Right hindlimb (tissue), 1 donor: ENCODE data around the gene NBL1.

Experiments
- DNase-seq: peaks from one replicate; pipeline ENCODE4 v3.0.0-alpha.2; 2018

NBL1 gene

DNA sequence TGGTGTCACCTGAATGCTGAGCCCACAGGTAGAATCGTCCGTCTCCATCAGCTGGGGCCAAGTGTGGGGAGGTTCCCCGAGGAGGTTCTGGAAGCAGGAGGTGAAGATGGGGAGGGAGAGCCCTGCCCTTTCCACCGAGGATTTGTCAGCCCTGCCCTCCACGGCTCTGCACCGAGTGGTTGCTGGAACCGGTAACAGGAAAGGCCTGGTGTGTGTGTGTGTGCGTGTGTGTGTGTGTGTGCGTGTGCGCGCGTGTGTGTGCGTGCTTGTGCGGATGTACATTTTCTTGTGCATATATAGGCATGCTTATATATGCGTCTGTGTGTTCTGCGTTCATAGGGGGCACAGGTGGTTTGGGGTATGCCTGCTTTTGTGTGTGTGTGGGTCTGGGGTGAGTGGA lies 3.5 kb downstream of the NBL1 start:
- no peak for DNase-seq

DNA sequence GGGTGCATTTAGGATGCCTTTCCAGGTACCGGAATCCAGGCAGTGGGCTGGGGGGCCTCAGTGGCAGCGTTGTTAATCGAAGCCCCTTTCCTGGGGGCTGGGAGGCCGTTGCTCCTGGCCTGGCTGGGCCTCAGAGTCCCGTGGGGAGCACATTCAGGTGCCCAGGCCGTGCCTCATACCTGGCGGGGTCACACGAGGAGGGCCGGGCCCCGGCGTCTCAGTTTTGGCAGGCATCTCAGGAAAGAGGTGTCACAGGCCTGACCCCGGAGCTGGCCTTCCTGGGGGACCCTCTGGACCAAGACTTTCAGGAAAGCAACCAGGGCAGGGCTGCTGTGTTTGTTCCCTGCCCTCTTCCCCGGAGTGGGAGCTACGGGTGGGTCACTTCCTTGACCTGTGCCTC lies 4.1 kb downstream of the NBL1 start:
- DNase-seq, result no peak

DNA sequence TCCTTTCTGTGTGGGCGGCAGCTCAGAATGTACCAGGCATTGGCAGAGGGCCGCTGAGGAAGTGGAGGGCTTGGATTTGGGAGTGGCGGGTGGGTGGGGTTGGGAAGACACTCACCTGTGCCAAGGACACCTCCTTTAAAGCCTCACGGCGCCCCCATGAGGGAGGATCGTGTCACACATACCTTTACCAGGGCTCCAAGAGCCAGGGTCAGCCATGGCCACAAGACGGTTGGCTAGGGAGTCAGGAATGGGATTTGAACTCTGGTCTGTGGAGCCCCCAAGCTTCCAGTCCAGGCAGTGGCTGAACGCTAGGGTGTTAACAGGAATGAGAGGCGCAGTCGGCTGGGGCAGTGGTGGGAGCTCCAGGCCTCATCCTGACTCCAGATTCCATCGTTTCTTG lies 4.6 kb downstream of the NBL1 start:
- DNase-seq, result no peak

DNA sequence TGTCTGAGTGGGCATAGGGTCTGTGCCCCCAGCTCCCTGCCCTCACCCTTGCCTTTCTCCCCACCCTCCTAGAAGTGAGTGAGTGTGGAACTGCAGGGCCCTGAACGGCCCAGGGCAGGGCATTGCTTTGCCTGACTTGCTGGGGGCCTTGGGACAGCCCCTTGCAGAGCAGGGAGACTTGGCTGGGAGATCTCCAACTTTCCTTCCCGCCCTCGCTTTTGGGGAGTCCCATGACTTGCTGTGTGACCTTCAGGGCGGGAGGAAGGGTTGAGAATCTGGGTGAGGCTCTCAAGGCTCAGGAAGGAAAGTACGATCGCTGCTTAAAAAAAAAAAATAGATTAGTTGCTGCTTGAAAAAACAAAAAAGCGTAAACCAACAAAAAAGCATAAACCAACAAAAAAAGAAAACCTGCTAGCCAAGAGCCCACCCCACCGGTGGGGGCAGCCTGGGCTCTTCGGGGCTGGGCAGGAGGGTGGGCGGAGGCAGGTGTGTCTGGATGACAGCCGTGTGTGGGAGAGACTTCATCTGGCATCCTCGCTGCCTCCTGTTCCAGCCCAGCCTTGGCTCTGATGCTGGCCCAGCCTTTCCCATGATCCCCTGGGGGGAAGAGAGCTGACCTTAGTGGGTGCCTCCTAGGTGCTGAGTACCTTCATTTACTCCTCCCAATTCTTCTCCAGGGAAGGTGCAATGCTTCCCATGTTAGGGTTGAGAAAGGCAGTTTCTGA lies 6.5 kb downstream of the NBL1 start:
- DNase-seq, result no peak

DNA sequence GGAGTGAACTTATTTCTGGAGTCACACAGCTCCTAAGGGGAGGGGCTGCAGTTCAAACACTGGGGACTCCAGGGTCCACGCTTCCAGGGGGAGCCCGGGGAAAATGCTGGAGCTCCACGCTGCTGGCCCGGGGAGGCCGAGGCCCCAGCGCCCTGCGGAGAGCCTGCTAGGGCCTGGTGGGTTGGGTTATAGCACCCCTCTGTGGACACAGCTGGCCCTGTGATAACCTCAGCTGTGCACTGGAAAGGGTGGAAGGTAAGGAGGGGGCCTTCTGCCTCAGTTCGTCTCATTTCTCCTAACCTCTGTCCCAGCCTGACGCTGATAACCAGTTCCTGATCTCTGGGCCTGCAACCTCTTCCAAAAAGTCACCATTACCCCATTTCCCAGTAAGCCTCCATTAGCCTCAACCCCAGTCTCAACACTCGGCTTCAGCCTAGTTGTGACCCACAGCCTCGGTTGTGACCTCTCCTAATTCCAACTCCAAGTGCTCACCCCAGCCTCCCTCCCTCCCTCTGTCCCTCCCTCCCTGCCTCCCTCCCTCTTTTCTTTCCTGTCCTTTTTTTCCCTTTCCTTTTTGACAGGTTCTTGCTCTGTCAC lies 7.1 kb downstream of the NBL1 start:
- peak; percentile 81 for DNase-seq

DNA sequence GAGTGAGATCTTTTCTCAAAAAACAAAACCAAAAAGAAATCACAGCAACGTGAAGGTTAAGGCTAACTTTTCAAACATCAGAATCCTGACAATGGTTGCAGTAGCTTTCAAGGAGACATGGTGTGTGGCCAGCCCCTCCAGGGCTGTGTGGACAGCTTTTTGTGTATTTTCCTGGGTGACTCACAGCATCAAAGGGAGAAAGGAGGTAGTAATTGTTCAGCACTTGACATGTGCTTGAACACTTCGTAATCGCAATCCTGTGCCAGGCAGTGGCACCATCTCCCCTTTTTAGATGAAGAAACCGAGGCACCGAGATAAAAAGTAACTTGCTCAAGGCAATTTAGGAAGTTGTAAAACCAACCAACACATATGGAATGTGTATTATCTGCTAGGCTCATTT lies 10.3 kb downstream of the NBL1 start:
- DNase-seq, result no peak

DNA sequence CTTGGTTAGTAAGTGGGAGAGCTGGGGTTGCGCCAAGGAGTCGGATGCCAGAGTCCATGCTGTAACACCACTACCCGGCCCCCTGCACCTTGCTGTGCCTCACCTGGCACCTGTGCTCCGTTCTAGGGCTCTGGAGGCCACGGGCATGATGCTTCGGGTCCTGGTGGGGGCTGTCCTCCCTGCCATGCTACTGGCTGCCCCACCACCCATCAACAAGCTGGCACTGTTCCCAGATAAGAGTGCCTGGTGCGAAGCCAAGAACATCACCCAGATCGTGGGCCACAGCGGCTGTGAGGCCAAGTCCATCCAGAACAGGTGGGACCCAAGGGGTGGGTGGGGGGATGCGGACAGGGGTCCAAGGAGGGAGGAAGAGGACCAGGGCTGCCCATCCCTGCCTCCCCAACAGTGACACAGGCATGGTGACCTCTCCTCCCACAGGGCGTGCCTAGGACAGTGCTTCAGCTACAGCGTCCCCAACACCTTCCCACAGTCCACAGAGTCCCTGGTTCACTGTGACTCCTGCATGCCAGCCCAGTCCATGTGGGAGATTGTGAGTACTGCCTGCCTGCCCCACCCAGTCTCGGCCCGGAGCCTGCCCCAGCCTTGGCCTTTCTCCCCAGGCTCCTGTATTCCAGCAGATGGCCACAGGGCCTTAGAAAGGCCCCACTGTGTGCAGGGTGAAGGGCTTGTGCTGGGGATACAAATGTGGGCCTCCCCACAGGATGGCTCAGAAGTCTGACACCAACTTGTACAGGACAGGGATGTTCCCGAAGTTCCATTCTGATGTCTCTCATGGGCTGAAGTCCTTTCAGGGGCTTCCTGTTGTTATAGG lies 11.0 kb downstream of the NBL1 start:
- no peak for DNase-seq

DNA sequence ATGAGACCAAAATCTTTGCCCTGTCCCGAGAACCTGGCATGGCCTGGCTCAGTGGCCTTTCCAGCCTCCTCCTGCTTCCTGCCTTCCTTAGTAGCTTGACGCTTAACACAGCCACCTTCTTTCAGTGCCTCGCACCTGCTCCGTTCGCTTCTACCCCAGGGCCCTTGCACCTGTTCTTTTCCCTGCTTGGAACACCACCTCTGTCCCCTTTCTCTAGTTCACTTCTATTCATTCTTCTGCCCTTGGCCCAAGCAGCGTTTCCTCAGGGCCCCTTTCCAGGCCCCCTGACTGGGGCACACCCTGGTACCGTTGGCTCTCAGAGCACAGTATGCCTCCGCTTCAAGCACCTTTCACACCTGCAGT lies 11.6 kb downstream of the NBL1 start:
- DNase-seq, result no peak

DNA sequence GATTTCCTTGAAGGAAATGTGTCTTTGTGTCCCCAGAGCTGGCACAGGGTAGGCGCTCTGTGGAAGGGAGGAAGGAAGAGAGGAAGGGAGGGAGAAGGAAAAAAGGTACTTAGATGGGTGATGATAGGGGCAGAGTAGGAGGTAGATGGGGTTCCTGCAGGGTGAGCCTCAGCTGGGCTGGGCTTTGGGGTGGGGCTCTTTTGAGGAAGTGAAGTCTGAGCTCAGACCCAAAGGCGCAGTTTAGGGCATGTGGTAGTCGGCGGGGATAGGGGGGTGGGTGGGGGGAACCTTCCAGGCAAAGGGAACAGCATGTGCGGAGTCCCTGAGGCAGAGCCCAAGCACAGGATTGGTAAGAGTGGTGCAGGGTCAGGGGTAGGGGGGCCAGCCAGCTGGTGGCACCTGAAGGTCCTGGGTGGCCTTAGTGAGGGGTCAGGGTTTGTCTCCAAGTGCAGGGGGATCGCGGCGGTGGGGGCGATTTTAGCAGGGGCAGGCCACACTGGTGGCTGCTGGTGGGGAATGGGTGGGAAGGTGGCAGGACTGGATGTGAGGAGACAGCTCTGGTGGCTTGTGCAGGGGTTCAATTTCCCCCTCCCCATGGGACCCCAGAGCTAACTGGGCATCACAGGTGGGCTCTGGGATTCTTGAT lies 12.1 kb downstream of the NBL1 start:
- DNase-seq, result no peak

DNA sequence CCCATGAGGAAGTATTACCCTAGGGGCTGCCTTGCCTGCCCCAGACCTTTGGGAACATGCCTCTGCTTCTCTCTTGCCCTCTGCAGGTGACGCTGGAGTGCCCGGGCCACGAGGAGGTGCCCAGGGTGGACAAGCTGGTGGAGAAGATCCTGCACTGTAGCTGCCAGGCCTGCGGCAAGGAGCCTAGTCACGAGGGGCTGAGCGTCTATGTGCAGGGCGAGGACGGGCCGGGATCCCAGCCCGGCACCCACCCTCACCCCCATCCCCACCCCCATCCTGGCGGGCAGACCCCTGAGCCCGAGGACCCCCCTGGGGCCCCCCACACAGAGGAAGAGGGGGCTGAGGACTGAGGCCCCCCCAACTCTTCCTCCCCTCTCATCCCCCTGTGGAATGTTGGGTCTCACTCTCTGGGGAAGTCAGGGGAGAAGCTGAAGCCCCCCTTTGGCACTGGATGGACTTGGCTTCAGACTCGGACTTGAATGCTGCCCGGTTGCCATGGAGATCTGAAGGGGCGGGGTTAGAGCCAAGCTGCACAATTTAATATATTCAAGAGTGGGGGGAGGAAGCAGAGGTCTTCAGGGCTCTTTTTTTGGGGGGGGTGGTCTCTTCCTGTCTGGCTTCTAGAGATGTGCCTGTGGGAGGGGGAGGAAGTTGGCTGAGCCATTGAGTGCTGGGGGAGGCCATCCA lies 12.8 kb downstream of the NBL1 start:
- no peak for DNase-seq

DNA sequence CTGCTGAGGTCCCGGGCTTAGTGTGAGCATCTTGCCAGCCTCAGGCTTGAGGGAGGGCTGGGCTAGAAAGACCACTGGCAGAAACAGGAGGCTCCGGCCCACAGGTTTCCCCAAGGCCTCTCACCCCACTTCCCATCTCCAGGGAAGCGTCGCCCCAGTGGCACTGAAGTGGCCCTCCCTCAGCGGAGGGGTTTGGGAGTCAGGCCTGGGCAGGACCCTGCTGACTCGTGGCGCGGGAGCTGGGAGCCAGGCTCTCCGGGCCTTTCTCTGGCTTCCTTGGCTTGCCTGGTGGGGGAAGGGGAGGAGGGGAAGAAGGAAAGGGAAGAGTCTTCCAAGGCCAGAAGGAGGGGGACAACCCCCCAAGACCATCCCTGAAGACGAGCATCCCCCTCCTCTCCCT lies 13.4 kb downstream of the NBL1 start:
- no peak for DNase-seq

DNA sequence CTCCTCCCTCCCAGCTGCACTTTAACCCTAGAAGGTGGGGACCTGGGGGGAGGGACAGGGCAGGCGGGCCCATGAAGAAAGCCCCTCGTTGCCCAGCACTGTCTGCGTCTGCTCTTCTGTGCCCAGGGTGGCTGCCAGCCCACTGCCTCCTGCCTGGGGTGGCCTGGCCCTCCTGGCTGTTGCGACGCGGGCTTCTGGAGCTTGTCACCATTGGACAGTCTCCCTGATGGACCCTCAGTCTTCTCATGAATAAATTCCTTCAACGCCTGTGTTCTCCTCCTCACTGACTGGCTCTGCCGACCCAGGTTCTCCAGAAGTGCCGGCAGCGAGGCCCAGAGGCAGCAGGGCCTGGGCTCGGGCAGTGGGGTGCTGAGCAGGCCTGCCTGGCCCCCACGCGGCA lies 14.1 kb downstream of the NBL1 start:
- no peak for DNase-seq

DNA sequence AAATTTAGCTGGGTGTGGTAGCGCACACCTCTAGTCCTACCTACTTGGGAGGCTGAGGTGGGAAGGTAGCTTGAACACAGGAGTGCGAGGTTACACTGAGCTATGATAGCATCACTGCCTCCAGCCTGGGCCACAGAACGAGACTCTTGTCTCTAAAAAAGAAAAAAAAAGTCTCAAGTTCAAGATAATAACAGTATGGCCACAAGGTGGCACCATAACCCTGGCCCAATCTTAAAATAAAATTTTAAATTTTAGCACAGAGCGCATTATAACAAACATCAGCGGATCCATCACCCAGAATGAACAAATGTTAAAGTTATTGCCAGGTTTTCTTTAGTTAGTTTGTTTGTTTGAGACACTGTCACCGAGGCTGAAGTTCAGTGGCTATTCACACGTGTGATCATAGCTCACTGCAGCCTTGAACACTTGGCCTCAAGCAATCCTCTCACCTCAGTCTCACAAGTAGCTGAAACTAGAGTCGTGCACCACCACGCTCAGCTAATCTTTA lies 17.7 kb downstream of the NBL1 start:
- no peak for DNase-seq

DNA sequence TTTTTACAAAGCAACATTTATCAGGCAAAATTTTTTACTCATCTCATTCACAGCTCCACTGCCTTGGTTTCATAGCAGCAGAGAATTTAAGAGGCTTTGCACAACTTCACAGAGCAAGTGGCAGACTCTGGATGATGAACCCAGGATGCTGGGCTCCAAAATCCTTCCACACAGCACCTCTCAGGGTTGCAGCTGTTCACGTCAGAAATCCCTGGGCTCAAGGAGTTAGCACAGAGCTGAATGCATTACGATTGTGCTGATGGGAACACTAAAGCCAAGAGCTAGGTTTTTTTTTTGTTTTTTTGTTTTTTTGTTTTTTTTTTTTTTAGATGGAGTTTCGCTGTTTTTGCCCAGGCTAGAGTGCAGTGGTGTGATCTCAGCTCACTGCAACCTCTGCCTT lies 18.2 kb downstream of the NBL1 start:
- no peak for DNase-seq

DNA sequence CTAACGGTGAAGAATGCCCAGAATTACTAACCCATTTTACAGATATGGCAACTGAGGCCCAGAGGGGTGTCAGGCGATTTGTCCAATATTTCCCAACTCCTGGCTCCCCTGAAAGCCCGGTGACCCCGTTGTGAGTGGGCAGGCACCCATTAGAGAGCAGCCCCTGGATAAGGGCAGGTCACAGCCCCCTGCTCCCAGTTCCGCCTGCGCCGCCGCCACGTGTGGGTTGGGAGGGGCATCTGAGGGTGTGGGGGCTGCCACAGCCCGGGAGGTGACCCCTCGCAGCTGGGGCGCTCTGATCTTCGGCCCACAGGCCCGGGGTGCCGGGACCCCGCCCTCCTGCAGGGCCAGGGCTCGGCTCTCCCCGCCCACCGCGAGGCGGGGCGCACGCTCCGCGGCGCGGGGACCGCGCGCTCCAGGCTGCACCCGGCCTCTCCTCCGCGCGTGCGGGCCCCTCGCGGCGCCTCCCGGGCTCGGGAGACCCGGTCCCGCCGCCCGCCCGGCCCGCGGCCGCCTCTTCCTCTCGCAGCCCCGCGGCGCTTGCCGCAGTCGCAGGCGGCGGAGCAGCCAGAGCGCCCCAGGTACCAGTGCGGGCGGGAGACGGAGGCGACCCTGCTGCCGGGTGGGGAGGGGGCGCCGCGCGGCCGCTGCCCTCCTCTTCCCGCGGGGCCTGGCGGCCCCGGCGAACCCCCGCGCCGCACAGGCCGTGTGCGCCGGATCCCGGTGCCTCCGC lies 20.5 kb downstream of the NBL1 start, which contains the start of gene HTR6:
TSS of gene HTR6 (plus strand) at position 423 of the 733 bp plus-strand sequence. CDS start 879 bp downstream, outside the sequence.
- no peak for DNase-seq

DNA sequence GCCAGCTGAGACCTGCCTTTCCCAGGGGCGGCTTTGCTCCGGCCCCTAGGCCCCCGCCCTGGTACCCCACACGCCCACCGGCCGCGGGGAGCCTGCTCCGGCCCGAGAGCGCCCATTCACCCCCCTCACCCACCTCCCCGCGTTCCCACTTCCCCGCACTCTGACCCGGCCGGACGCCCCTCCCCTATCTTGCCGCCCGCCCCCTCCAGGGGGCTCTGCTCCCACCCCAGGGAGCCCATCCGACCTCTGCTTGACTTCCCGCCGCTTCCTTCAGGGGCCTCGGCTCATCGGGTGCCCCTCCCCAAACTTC lies 21.0 kb downstream of the NBL1 start:
- DNase-seq, result no peak

DNA sequence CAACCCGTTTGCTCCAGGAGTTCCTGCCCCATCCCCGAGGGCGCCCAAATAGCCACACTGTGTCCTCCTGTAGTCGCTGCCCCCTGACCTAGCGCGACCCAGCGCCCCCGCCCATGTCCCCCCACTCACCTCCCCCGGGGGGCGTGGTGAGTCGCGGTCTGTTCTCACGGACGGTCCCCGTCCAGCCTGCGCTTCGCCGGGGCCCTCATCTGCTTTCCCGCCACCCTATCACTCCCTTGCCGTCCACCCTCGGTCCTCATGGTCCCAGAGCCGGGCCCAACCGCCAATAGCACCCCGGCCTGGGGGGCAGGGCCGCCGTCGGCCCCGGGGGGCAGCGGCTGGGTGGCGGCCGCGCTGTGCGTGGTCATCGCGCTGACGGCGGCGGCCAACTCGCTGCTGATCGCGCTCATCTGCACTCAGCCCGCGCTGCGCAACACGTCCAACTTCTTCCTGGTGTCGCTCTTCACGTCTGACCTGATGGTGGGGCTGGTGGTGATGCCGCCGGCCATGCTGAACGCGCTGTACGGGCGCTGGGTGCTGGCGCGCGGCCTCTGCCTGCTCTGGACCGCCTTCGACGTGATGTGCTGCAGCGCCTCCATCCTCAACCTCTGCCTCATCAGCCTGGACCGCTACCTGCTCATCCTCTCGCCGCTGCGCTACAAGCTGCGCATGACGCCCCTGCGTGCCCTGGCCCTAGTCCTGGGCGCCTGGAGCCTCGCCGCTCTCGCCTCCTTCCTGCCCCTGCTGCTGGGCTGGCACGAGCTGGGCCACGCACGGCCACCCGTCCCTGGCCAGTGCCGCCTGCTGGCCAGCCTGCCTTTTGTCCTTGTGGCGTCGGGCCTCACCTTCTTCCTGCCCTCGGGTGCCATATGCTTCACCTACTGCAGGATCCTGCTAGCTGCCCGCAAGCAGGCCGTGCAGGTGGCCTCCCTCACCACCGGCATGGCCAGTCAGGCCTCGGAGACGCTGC lies 21.7 kb downstream of the NBL1 start:
- no peak for DNase-seq

DNA sequence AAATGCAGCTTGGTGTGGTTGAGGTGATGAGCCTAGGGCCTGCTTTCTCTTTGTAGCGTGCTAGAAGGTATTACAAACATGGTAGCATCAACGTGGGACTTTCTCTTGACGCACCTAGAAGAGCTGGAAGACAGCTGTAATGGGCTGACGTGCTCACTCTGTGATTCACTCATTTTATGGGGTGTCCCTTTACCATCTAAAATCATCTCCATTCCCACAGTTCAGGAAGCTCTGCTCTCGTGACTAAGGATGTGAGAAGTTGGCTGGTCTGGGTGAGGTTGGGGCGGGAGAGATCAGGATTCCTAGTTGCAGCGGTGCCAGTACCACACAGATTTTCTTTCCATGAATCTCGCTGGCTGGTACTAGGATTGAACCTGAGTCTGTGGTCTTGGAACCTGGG lies 24.8 kb downstream of the NBL1 start:
- DNase-seq, result no peak

DNA sequence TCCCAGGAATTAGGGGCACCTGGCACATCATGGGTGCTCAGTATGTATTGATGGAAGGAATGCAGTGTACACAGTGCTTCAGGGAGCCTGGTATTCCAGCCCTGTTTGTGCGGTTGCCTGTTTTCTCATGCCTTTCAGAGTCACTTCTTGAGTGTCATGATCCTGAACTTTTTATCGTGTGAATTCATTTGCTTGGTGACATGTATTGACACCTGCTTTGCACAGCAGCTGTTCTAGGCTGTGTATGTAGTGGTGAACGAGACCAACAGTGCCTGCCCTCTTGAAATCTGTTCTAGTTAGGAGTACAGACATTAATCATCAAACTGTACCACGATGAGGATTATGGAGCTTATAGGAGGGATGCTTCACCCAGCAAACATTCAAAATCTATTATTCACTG lies 26.7 kb downstream of the NBL1 start:
- no peak for DNase-seq

DNA sequence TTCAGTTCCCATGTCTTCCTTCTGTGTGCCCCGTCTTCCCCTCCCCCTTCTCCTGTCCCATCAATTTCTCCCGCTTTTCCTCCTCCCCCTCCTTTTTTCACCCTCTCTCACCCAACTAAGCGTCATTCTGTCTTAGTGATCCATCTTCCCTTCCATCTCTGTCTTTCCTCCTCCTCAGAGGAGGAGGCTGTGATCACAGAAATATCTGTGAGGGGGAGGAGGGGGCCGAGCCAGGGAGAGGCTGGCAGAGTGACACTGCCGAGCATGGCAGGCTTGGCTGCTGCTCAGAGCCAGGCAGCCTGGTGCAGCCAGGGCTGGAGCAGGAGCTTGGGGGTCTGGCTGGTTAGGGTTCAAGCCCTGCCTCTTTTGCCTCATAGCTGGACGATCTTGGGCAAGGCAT lies 28.1 kb downstream of the NBL1 start:
- no peak for DNase-seq

DNA sequence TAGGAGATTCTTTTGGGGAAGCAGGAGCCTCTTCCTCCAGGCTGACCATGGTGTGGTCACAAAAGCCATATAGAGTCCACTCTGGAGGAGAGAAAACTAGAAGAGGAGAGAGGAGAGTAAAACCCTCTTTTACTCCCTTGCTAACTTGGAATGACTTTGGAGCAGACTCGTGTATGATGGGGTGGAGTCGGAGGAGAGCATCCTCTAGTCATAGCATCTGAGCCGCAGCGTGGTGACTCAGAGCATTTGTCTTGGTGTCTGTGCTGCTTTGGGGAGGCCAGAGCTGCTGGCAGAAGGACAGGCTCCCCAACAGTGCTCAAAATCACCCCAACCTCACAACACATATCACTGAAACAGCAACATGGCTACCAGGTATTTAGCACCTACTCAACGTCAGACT lies 31.7 kb downstream of the NBL1 start:
- DNase-seq, result no peak
